ENCODE results near the gene FUBP1. TPM values are rescaled to one million over a fixed set of nuclear protein-coding genes. Genes with fewer than 3 reads are reported as not detected.

The FUBP1 gene
- total RNA-seq, 4 donors from 2014 or later, result 25.6 to 64.3 (median 47.8) TPM

DNA sequence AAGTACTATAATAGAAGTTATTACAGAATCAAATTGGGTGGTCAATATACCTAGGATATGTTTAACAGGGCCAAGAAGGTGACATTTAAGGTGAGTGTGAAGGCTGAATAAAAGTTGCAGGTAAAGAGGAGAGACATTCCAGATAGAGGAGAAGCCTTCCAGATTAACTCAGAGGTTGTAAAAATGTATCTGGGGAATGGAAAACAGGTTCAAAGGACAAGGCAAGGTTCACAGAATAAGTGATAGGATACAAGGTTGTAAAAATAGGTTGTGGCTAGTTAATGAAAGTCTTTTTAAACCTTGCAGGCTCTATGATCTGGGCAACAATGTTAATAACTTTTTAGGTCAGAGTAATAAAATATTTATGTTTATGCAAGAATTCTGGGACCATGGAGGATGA is 40.2 kb downstream of the FUBP1 start:
- H3K36me3 ChIP-seq, result peaks cover 0 to 83% of the 10 kb centered on the region in 2 donors

DNA sequence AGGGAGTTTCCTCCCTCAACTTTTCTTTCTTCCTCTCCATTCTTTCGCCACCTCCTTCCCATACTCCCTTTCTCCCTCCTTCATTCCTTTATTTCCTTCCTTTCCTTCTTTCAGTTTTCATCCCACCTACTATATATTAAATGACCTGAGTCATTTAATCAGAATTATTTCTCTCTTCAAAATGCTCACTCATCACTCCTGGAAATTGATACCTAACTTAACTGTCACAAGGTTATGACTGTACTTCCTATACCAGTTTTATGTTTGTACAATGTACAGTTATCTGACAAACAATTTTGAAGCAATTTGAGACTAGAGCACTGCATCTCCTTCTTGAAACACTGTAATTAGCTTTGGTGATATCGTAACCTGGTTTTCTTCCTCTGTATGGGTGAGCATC is 49.1 kb downstream of the FUBP1 start:
- no peak for DNase-seq
- no peaks in the 10 kb centered on the region for H3K4me1 ChIP-seq
- peaks cover 0 to 97% of the 10 kb centered on the region in 2 donors for H3K36me3 ChIP-seq
- no peak for ATAC-seq
- intact Hi-C loops (cut with DNase I; ENCODE audit: low total_unique reads) (no loop called here), in situ Hi-C loops (cut with MboI; ENCODE audit: low sequenced_read_pairs in 4 of 4) (no loop called here)
- H3K27ac ChIP-seq, result peak overlapping the region; percentile 67 to 78 (median 70)
- H3K27me3 ChIP-seq, result no peaks in the 10 kb centered on the region
- H3K4me3 ChIP-seq, result no peak overlapping the region
- TF ChIP-seq POLR2A (IDR thresholded peaks at IDR 0.05), result no peak
- TF ChIP-seq, protein P1, sequence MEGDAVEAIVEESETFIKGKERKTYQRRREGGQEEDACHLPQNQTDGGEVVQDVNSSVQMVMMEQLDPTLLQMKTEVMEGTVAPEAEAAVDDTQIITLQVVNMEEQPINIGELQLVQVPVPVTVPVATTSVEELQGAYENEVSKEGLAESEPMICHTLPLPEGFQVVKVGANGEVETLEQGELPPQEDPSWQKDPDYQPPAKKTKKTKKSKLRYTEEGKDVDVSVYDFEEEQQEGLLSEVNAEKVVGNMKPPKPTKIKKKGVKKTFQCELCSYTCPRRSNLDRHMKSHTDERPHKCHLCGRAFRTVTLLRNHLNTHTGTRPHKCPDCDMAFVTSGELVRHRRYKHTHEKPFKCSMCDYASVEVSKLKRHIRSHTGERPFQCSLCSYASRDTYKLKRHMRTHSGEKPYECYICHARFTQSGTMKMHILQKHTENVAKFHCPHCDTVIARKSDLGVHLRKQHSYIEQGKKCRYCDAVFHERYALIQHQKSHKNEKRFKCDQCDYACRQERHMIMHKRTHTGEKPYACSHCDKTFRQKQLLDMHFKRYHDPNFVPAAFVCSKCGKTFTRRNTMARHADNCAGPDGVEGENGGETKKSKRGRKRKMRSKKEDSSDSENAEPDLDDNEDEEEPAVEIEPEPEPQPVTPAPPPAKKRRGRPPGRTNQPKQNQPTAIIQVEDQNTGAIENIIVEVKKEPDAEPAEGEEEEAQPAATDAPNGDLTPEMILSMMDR (IDR thresholded peaks at IDR 0.05 in 4 of 5, conservative IDR thresholded peaks at IDR 0.05 in 1 of 5), result no peak
- no peaks in the 10 kb centered on the region for H3K9me3 ChIP-seq

More for the DNA sequence above, 40.2 kb downstream of the FUBP1 start:
- Histone ChIP-seq H3K4me1 (no peaks in the 10 kb centered on the region), H3K9me3 (no peaks in the 10 kb centered on the region), H3K27ac (peak overlapping the region in 2 of 4 donors; percentile 13 to 46), H3K27me3 (no peaks in the 10 kb centered on the region), H3K4me3 (no peak overlapping the region)
- ATAC-seq (no peak), DNase-seq (no peak)
- in situ Hi-C loops (cut with MboI; ENCODE audit: low sequenced_read_pairs in 4 of 4), result no loop called here
- TF ChIP-seq POLR2A (IDR thresholded peaks at IDR 0.05), result no peak
- TF ChIP-seq, protein P1 (IDR thresholded peaks at IDR 0.05 in 4 of 5, conservative IDR thresholded peaks at IDR 0.05 in 1 of 5), result no peak
- intact Hi-C loops (cut with DNase I; ENCODE audit: low total_unique reads), result loop anchor here (5.0 kb wide), 1 partner anchor 34 kb away; no protein-coding TSS in a partner anchor

DNA sequence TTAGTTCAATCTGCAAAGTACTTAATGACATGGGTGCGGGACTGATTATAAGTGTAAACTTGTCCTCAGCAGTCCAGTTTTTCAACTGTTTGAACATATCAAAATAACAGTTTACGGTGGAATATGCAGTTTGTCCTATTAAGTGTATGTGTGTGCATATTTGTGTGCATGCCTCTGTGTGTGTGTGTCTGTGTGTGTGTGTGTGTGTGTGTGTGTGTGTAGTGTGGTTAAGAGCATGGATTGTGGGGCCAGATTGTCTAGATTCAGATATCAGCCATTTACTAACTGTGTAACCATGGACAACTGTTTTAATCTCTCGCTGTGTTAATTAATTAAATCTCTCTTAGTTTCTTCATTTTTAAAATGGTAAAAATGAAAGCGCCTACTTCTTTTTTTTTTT is 51.5 kb downstream of the FUBP1 start:
- intact Hi-C loops (cut with DNase I; ENCODE audit: low total_unique reads) (no loop called here), in situ Hi-C loops (cut with MboI; ENCODE audit: low sequenced_read_pairs in 4 of 4) (no loop called here)
- H3K4me1 ChIP-seq, result no peaks in the 10 kb centered on the region
- DNase-seq (no peak), ATAC-seq (no peak)
- no peaks in the 10 kb centered on the region for H3K27me3 ChIP-seq
- no peaks in the 10 kb centered on the region for H3K9me3 ChIP-seq
- no peak overlapping the region for H3K4me3 ChIP-seq
- H3K27ac ChIP-seq, result peak overlapping the region; percentile 18 to 78 (median 58)
- peaks cover 0 to 99% of the 10 kb centered on the region in 2 donors for H3K36me3 ChIP-seq
- no peak for TF ChIP-seq POLR2A (IDR thresholded peaks at IDR 0.05)
- TF ChIP-seq, protein P1 (IDR thresholded peaks at IDR 0.05 in 4 of 5, conservative IDR thresholded peaks at IDR 0.05 in 1 of 5), result no peak

DNA sequence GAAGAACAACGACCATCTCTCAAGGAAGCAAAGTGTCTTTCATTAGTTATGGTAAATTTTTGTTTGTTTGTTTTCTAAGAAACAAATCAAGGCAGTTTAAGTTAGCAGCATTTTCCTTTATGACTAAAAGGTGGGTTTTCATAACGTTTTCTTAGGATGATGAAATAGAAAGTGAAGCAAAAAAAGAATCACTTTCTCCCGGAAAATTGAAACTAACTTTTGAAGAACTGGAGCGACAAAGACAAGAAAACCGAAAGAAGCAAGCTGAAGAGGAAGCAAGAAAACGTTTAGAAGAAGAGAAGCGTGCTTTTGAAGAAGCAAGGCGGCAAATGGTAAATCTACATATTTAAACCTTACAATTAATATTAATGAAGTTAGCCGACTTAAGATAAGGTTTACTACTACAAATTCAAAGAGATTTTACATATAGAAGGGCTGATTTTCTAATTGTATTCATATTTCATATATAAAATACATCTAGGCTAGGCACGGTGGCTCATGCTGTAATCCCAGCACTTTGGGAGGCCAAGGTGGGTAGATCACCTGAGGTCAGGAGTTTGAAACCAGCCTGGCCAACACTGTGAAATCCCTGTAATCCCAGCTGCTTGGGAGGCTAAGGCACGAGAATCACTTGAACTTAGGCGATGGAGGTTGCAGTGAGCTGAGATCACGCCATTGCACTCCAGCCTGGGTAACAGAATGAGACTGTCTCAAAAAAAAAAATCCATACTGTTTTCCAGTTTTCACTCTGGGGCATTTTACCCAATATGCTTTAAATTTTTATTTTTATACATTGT is 52.1 kb downstream of the FUBP1 start:
- Histone ChIP-seq H3K4me3 (no peak overlapping the region), H3K27me3 (no peaks in the 10 kb centered on the region), H3K36me3 (peaks cover 0 to 100% of the 10 kb centered on the region in 2 donors), H3K9me3 (no peaks in the 10 kb centered on the region), H3K27ac (peak overlapping the region; percentile 18 to 51 (median 36)), H3K4me1 (no peaks in the 10 kb centered on the region)
- TF ChIP-seq, protein P1 (IDR thresholded peaks at IDR 0.05 in 4 of 5, conservative IDR thresholded peaks at IDR 0.05 in 1 of 5), result no peak
- TF ChIP-seq POLR2A (IDR thresholded peaks at IDR 0.05), result no peak
- intact Hi-C loops (cut with DNase I; ENCODE audit: low total_unique reads), result no loop called here
- DNase-seq (no peak), ATAC-seq (no peak)
- in situ Hi-C loops (cut with MboI; ENCODE audit: low sequenced_read_pairs in 4 of 4), result no loop called here
